DMS153 treated with DMSO at 0.1 percent for 48 hours (cell line): ENCODE measurements around the gene ETV6.

Experiments used
- DNase-seq: peaks from one replicate; lab custom pipeline; 2025; ENCODE audit not compliant: unreplicated experiment; lab: John Stamatoyannopoulos, UW

Gene ETV6

GRCh38 chr12:11716794-11717518 is 67.5 kb downstream of the ETV6 start:
- no peak for DNase-seq

GRCh38 chr12:11717519-11717961 is 68.1 kb downstream of the ETV6 start:
- no peak for DNase-seq

- no peak for DNase-seq
These were observed 68.6 kb downstream of the ETV6 start for GRCh38 chr12:11718105-11718504.

GRCh38 chr12:11718768-11719253 is 69.3 kb downstream of the ETV6 start:
- DNase-seq: no peak

GRCh38 chr12:11719678-11720099 is 70.2 kb downstream of the ETV6 start:
- DNase-seq: no peak

- no peak for DNase-seq
These were observed 72.6 kb downstream of the ETV6 start for GRCh38 chr12:11722071-11722470.

GRCh38 chr12:11722578-11723138 is 73.2 kb downstream of the ETV6 start:
- no peak for DNase-seq

GRCh38 chr12:11723993-11724392 is 74.5 kb downstream of the ETV6 start:
- DNase-seq: no peak

GRCh38 chr12:11724888-11725311 is 75.4 kb downstream of the ETV6 start:
- no peak for DNase-seq

GRCh38 chr12:11725686-11726085 is 76.2 kb downstream of the ETV6 start:
- DNase-seq: no peak

- no peak for DNase-seq
These were observed 77.2 kb downstream of the ETV6 start for GRCh38 chr12:11726659-11727058.

- no peak for DNase-seq
These were observed 77.7 kb downstream of the ETV6 start for GRCh38 chr12:11727133-11727664.

GRCh38 chr12:11728154-11728755 is 78.8 kb downstream of the ETV6 start:
- DNase-seq: no peak

GRCh38 chr12:11729008-11729407 is 79.5 kb downstream of the ETV6 start:
- DNase-seq: peak; percentile 54

GRCh38 chr12:11729439-11730150 is 80.1 kb downstream of the ETV6 start:
- no peak for DNase-seq

GRCh38 chr12:11730299-11731041 is 81.0 kb downstream of the ETV6 start:
- DNase-seq: peak; percentile 66

GRCh38 chr12:11731042-11731357 is 81.5 kb downstream of the ETV6 start:
- no peak for DNase-seq

- no peak for DNase-seq
These were observed 82.0 kb downstream of the ETV6 start for GRCh38 chr12:11731455-11731854.

GRCh38 chr12:11732023-11732422 is 82.5 kb downstream of the ETV6 start:
- DNase-seq: no peak

- DNase-seq: no peak
These were observed 83.2 kb downstream of the ETV6 start for GRCh38 chr12:11732715-11733114.
